Right lobe of liver (tissue), 6 donors: ENCODE measurements around the gene HELT. TPM values are rescaled to one million over a fixed set of nuclear protein-coding genes. Genes with fewer than 3 reads are reported as not detected.

Experiments
- ATAC-seq, 4 donors: fragments of 200-7000 bp; cut with Tn5 transposase; one replicate each; pipeline ENCODE4 v1.9.1; 2020; ENCODE audit warnings: mild to moderate bottlenecking in 4 of 4, moderate library complexity in 4 of 4
- DNase-seq, 3 donors: peaks; one replicate each; pipeline ENCODE4 v3.0.0-alpha.2; 2020
- H3K27ac ChIP-seq, 3 donors: fragments of 200-600 bp; one replicate each; pipeline ENCODE4 v1.8.0; 2022
- H3K27me3 ChIP-seq, 2 donors: fragments of 200-600 bp; one replicate each; pipeline ENCODE4 v1.8.0; 2022
- H3K36me3 ChIP-seq, 4 donors: fragments of 200-600 bp; sonication (generic) in 1 of 4; one replicate each; pipeline versions ENCODE4 v1.5.1 to v1.8.0; 2017 to 2022; ENCODE audit warnings: control low read depth in 1 of 4
- H3K4me1 ChIP-seq, 4 donors: fragments of 200-600 bp; sonication (generic) in 1 of 4; one replicate each; pipeline versions ENCODE4 v1.5.1 to v1.8.0; 2017 to 2022; ENCODE audit warnings: control low read depth in 1 of 4
- H3K4me3 ChIP-seq, 3 donors: fragments of 200-600 bp; one replicate each; pipeline ENCODE4 v1.8.0; 2022
- H3K9me3 ChIP-seq, 4 donors: fragments of 200-600 bp; sonication (generic) in 1 of 4; one replicate each; pipeline versions ENCODE4 v1.5.1 to v1.8.0; 2017 to 2022; ENCODE audit warnings: control low read depth in 1 of 4
- CTCF ChIP-seq, 4 donors: fragments of 200-600 bp in 3 of 4; fragments of 450-650 bp in 1 of 4; IDR thresholded peaks; one replicate each; pipeline versions ENCODE4 v1.5.1 to v1.8.0; 2016 to 2022; ENCODE audit warnings: antibody characterized with exemption in 4 of 4, mild to moderate bottlenecking in 2 of 4
- POLR2A ChIP-seq: fragments of 450-650 bp; IDR thresholded peaks from one replicate; pipeline ENCODE4 v1.6.1; 2017; ENCODE audit warnings: antibody characterized with exemption, mild to moderate bottlenecking
- WGBS: methylation state at CpG from one replicate; pipeline ENCODE4 v1.1.6; 2018; ENCODE audit warnings: low coverage, low lambda C conversion rate; ENCODE audit not compliant: insufficient coverage; ENCODE audit errors: missing lambda C conversion rate; 5-methylcytosine and 5-hydroxymethylcytosine counted together
- intact Hi-C, 2 donors: fragments of 100-400 bp; cut with DNase I; formaldehyde crosslinking; loops; one replicate each; pipeline versions ENCODE4 v1.11.2 to v1.14.1; 2022
- total RNA-seq, 6 experiments: library from RNA; depleted of rRNA in 2 of 6; stranded (reverse); fragments of >200 nt in 2 of 6; fragmentation: NEBNext Ultra II Directional in 3 of 6; extraction: Animal tissue kit (Norgen Biotek cat#: 25700) in 3 of 6; gene quantifications; one replicate each; pipeline versions ENCODE4 v1.1.0 to v1.2.4, GENCODE V29; 2016 to 2023
- donor health status: DM: no; HTN: yes; CAD: no.
- donor health status: DM: no; HTN: no; CAD: no.
- donor health status: DM: no; HTN: no; CAD: no.
- donor health status: DM: no; HTN: yes; CAD: no.
- donor health status: DM: no; HTN: yes; CAD: no.

HELT gene
- total RNA-seq, 6 experiments from 2014 or later: not detected

- 73% methylated on average over 3 of the region's 3 CpGs for WGBS
- Histone ChIP-seq H3K36me3 (no peaks in the 10 kb centered on the region), H3K4me1 (peaks cover 0 to 8% (median 0%) of the 10 kb centered on the region in 4 donors), H3K4me3 (no peak overlapping the region), H3K27ac (no peak overlapping the region), H3K27me3 (no peaks in the 10 kb centered on the region), H3K9me3 (no peaks in the 10 kb centered on the region)
- ATAC-seq (no peak), DNase-seq (no peak)
- intact Hi-C loops: no loop called here
- no peak for TF ChIP-seq POLR2A
- TF ChIP-seq CTCF (IDR thresholded peaks at IDR 0.05): no peak
Measured at GRCh38 chr4:185068837-185069236, 50.5 kb downstream of the HELT start.

Other genes with a start within 250 kb of the HELT start
- gene ACSL1, start 192.5 kb upstream of the HELT start, total RNA-seq: 1,000 to 10,000 TPM in 1 of 6 experiments, 100 to 1,000 TPM in 5; 544 to 1,154 (median 743) TPM
- 10 to 100 TPM; 24.1 to 36.7 (median 27.0) TPM for gene SLC25A4, start 124.8 kb downstream of the HELT start, total RNA-seq
- gene CFAP97, start 185.5 kb downstream of the HELT start, total RNA-seq: 10 to 100 TPM; 11.7 to 25.6 (median 20.5) TPM
- 10 to 100 TPM in 4 of 6 experiments, 1 to 10 TPM in 2; 8.0 to 13.0 (median 10.5) TPM for gene SNX25, start 191.1 kb downstream of the HELT start, total RNA-seq